HG02571 (cell line): ENCODE results near the gene SLC4A3.

Experiments used
- ATAC-seq: cut with Tn5 transposase; IDR thresholded peaks from one replicate; pipeline ENCODE4 v1.9.1; 2021; ENCODE audit warnings: mild to moderate bottlenecking, moderate library complexity; ENCODE audit not compliant: unreplicated experiment

SLC4A3 gene

DNA sequence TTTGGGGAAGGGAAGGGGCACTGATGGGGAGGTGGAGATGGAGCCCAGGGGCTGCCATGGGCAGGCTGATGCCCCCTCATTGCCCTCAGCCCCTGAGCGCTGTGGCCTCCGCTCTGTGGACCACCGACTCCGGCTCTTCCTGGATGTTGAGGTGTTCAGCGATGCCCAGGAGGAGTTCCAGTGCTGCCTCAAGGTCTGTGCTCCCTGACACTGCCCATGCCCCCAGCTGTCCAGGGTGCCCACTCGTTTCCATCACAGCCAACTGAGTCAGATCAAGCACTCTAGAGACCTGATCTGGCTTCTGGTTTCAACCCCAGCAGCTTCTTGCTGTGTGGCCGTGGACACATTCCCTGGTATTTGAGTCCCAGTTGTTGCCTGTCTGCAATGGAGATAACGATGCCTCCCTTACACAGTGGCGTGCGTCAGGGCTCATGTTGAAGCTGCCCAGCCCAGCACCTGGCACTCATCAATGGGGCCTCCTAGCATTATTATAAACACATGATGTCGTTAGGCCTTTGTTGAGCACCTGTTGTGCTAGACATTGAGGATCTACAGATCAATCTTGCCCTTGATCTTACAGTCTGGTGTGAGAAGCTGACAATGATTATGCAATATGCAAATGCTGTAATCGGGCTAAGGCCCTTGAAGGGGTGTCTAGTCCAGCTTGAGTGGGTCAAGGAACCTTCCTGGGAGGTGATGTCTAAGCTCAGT, 15.4 kb upstream of the SLC4A3 start:
- ATAC-seq = no peak

DNA sequence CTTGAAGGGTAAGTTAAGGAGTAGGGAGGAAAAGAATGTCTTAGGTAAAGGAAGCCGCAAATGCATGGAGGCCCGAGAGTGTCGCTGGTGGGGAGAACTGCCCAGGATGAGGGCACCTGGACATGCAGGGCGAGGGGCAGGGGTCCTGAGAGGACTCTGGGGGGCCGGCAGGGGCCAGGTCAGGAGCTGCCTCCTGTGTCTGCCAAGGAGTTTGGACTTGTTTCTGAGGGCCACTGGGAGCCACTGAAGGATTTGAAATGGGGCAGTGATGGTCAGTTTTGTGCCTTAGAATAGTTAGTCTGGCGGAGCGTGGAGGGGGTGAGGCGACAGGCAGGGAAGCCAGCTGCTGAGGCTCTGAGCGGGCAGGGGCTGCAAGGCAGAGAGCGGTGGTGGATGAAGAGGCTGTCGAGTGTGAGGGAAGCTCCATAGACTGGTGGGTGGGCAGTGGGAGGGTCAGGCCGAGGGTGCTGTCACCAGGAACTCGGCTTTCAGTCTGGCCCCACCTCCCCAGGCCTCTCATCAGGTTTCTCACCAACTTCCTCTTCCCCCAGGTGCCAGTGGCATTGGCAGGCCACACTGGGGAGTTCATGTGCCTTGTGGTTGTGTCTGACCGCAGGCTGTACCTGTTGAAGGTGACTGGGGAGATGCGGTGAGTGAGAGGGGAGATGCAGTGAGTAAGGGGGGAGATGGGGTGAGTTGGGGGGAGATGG, 14.7 kb upstream of the SLC4A3 start:
- no peak for ATAC-seq

DNA sequence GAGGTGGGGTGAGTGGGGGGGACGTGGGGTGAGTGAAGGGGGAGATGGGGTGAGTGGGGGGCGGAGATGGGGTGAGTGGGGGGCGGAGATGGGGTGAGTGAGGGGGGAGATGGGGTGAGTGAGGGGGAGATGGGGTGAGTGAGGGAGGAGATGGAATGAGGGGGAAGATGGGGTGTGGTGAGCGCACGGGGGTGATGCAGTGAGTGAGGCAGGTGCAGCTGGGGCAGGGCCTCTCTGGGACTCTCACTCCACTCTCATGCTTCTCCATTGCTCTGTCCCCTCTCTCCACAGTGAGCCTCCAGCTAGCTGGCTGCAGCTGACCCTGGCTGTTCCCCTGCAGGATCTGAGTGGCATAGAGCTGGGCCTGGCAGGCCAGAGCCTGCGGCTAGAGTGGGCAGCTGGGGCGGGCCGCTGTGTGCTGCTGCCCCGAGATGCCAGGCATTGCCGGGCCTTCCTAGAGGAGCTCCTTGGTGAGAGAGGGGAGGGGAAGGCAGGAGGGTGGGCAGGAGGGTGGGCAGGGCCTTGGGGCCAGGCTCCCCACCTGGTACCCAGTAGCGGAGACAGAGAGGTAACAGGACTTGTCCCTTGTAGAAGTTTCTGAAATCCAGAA, 13.9 kb upstream of the SLC4A3 start:
- no peak for ATAC-seq

DNA sequence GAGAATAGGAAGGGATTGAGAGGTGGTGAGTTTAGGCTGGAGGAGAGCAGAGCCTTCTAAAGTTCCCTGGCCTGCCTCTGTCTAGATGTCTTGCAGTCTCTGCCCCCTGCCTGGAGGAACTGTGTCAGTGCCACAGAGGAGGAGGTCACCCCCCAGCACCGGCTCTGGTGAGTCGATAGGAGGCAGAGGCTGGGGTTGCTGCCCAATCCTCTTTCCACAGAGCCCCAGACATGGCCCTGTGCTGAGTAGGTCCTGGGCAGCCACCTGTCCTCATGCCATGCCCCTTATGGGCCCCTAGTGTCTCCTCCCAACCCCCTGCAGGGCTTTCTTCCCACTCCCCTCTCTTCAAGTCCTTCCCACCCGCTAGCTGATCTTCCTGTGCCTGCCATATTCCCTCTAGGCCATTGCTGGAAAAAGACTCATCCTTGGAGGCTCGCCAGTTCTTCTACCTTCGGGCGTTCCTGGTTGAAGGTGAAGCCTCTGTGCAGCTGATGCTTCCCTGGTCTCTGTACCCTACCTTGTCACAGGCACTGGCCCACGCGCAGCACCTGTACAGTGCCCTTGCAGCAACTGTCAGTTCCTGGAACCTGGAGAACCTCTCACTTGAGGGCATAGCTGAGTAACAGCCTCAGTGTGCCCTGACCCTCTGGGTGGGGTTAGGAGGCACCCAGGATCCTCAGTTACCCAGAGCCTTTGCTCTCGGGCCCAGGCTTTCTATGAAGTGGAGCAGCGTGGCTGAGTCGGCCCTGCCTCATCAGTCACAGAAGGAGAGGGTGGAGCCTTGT, 13.2 kb upstream of the SLC4A3 start:
- ATAC-seq = no peak

DNA sequence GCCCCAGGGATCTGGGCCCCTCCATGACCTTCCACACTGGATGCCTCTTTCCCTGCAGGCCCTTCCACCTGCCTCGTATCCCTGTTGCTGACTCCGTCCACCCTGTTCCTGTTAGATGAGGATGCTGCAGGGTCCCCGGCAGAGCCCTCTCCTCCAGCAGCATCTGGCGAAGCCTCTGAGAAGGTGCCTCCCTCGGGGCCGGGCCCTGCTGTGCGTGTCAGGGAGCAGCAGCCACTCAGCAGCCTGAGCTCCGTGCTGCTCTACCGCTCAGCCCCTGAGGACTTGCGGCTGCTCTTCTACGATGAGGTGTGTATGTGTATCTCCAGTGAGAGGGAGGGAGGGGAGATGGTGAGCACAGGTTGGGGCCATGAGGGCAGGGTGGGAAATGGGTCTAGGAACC, 12.4 kb upstream of the SLC4A3 start:
- no peak for ATAC-seq

DNA sequence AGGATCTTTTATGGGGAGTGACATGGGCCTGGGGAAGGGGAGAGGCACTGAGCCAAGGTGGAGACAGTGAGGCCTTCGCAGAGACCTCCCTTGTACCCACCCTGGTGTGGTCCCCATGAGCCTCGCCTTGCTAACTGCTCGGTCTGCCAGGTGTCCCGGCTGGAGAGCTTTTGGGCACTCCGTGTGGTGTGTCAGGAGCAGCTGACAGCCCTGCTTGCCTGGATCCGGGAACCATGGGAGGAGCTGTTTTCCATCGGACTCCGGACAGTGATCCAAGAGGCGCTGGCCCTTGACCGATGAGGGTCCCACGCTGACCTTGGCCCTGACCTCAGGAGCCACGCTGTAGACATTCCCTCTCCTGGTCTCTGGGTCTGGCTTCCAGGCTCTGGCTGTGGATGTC, 11.5 kb upstream of the SLC4A3 start:
- ATAC-seq = no peak

DNA sequence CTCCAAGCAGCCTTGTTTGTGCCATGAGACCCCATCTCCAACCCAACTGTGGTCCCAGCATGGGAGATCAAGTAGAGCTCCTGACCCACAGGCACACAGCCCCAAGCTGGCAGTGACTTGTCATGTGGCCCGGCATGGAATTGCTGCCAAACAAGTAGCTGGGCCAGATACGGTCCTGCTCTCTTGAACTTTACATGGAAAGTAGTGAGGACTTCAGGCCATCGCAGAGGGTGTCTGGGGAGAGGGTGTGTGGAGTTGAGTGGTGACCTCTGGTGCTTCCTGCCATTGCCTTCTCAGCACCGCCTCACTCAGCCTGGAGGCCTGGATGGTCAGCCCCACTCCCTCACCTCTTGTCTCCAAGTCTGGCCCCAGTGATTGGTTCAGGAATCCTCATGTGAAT, 10.9 kb upstream of the SLC4A3 start:
- ATAC-seq = no peak

DNA sequence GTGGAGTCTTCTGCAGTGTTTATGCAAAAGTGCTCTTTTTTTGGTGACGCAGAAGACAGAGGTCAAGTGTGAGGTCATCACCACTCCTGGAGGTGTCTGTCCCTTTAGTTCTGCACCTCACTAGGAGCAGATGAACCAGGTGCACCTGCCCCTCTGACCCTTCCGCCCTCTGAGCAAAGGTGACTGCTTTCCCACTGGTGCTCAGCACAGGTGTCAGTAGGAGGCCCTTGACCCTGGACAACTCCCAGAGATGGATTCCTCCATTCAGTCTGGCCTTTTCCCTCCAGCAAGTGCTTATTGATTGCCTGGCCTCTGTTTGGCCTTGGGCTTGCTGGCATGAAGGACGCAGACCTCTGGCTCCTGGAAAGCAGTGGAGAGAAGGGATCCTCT, 8.7 kb upstream of the SLC4A3 start:
- no peak for ATAC-seq

DNA sequence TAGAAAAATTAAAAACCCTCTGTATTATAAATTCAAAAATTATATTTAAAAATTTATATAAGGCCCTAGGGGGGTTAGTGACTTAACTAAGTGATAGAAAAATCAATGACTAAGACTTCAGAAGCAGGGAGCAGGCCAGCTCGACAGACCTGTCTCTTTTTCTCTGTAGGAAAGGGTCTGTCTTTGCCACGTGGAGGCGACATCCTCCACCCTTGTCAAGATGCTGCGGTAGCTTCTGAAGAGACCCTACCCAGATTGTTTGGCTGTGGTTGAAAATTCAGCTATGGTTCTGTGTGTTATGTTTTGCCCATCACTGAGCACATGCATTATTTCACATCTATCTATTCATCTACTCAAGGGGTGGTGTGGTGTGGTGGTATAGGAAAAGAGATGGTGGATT, 8.2 kb upstream of the SLC4A3 start:
- ATAC-seq = no peak

DNA sequence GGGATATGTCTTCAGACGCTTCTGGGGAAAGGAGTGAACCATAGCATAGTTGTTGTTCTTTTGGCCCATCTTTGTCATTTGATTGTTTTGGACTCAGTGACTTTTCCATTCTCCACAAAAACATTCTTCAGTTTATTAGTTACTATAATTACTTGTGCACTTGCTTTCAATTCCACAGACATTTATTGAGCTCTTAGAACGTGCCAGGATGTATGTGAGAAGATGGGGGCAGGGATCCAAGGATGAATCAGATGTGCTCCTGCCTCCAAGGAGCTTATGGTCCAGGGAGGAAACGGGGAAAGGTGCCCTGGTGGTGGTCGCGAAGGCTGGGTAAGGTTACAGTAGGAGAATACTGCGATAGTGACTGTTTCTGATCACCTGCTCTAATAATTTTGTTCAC, 6.9 kb upstream of the SLC4A3 start:
- no peak for ATAC-seq

DNA sequence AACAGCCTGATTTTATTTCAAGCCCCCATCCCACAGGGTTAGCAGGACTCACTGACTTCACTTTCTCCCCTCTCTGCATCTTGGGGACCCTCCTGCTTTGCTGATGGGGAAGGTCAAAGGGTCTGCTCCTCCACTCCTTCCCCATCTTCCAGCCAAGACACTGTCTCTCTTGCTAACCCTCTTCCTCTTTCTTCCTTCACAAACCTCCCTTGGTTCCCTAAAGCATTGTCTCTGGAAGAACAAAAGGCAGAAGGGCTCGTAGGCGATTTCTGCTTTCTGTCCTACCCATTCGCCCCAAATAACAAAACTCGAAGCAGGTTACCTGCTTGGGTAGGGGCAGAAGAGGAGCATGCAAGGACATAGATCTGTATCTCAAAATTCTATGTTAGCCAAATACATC, 5.5 kb upstream of the SLC4A3 start:
- ATAC-seq = no peak

DNA sequence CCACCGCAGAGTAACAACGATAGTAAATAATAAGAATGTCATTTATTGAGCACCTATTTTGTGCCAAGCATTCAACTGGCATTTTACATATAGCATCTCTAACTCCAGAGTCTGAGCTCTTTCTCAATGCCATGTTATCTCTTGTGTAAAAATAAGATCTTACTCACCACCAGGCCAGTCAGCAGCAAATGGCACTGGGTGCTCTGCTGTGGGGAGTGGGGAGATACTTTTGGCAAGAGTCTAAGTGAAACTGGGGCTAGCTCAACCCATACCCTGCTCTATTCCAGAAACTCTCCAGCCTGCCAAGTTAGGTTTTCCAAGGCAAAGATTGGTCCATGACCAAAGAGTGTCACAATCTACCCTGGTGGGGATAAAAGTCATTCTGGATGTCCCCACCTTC, 5.0 kb upstream of the SLC4A3 start:
- ATAC-seq = no peak

DNA sequence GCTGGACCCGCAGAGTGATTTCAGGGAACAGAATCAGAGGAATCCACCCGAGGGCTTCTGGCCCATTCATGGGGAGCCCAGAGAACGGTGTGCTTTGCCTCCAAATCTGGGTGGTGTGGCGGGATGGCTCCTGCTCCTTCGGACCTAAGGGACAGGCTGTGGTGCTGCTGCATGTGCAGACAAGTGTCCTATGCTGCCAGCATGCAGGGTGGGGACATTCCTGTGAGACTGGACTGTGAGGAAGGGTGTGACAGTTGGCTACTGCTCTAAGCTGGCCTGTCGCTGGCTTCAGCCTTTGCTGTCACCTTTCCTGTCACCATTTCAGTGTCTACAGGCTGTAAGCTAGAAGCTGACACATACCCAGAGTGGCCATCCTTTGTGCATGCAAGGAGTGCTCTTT, 2.9 kb upstream of the SLC4A3 start:
- no peak for ATAC-seq

DNA sequence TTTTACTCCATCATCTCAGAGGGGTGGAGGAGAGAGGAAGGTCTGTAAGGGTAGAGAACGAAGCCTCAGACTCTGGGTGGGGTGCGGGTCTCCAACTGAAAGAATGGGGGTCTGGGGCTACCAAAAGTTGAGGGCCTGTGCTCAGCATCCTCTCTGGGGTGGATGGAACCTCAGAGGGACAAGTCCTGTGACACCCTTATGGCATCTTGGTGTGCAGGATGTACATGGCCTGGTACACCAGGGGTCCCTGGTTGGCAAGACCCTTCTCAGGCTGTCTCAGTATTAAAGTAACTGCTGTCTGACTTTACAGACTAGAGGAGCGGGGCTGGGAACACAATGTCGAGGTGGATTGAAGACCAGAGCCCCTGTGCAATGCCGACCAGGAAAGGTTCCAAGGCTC, 2.3 kb upstream of the SLC4A3 start:
- ATAC-seq = no peak

DNA sequence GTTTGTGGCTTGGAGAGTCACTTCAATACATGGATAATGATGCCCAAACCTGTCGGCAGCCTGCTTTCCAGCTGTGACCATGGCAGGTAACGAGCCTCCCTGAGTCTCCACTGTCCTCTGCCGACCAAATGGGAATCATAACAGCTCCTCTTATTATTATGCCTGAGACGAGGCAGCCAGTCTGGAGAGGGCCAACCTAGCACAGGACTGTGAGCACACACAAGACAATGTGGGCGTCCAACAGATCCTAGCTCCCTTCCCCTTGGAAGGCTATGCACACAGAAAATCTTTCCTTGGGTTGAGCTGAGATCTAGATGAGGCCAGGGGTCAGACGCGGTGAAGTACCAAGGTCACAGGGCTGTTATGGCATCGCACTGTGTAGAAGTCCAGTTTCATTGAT, 890 bp upstream of the SLC4A3 start:
- ATAC-seq = no peak

DNA sequence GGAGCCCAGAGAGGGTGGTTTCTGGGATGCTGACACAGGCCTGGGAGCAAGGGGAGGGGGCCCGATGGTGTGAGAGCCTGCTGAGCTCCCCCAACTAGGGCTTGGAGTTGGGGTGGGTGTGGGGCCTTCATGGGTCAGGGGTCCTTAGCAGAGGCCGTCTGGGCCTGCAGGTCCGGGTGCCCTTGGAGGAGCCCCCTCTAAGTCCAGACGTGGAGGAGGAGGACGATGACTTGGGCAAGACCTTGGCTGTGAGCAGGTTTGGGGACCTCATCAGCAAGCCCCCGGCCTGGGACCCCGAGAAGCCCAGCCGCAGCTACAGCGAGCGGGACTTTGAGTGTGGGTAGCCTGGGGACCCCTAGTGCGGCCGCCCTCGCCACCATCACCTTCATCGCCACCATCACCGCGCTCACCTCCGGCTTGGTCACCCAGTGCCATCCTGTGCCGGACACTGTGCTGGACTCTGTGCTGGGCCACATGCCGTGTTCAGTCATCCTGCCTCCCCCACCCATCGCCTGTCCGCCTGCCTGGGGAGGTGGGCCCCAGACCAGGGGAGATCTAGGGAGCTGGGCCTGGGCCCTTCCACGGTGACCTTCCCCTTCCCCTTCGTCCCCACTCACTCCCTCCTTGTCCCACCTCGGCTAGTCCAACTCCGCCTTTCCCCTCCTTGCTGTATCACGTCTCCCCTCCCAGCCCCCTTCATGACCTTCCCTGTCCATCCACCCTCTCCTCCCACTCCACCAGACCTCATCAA, 980 bp downstream of the SLC4A3 start:
- ATAC-seq = no peak

DNA sequence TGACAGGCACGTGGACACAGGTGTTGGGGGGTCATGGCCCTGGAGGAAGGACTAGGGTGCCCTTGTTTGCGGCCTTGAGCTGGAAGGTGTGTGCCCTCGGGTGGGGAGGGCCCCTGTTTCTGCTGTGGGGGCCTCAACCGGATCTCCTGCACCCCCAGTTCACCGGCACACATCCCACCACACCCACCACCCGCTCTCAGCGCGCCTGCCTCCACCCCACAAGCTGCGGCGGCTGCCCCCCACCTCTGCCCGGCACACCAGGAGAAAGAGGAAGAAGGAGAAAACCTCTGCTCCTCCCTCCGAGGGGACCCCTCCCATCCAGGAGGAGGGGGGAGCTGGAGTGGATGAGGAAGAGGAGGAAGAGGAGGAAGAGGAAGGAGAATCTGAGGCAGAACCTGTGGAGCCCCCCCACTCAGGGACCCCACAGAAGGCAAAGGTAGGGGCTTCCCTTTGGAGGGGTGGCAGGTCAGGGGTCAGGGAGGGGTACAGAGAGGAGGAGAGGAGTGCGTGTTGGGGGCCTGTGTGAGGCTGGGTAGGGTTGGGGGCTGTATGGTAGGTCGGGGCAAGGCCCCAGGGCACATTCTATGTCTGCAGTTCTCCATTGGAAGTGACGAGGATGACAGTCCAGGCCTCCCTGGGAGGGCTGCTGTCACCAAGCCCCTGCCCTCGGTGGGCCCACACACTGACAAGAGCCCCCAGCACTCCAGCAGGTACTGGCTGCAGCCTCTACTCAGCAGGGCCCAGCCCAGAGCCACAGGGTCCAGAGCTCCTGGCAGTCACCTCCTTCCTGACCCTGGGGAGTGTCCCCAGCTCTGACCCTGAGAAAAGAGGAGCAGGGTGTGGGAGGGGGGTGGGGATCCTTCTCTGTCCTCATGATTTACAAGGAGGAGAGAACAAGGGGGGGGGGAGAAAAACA, 1.8 kb downstream of the SLC4A3 start:
- ATAC-seq = no peak

DNA sequence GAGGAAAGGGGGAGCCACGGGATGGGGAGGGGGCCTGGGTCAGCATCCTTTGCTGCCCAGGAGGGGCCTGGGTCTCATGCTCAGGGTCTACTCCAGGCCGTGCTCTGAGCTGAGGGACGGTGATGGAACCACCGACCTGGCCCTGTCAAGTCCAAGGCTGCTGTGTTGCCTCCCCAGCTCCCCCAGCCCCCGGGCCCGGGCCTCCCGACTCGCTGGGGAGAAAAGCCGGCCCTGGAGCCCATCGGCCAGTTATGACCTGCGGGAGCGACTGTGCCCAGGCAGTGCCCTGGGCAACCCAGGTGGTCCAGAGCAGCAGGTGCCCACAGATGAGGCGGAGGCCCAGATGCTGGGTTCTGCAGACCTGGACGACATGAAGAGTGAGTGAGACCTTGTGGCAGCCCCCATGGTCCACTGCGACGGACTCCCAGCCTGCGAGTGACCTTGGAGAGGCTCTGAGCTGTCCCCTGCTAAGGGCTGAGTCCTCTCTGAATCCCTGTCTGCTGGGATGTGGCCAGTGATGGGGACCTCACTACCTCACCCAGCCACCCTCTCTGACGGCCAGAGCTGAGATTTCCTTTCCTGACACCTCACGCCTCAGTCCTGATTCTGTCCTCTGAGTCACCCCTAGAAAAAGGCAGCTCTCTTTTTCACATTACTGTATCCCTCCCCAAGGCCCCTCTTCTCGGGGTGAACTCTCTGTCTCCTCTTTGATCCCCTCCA, 2.7 kb downstream of the SLC4A3 start:
- no peak for ATAC-seq

DNA sequence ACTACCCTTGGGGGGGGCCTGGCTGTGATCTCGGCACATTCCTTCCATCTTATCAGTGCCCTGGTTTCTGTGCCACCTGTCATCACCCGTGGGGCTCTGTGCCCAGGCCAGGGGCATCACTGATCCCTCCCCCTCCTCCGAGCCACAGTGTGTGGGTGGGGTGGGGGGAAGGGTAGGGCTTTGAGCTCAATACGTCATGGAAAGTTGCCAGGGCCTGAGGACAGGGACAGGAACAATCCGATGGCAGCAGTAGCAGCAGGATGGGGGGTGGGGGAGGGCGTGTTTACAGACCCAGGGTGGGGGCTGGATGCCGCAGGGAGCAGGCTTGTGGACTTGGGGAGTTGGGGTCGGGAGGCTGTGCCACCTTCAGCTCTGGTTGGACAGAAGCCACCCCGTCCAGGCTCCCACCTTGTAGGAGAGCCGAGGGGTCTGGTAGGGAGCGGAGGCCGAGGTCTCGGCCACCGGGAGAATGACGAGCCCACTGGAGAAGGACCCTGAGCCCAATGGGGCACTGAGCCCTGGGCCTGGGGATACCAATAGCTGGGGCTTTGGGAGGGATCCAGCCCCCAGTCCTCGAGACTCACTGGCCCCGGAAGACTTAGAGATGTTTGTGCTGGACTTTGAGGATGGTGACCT, 3.5 kb downstream of the SLC4A3 start:
- ATAC-seq = no peak
